ENCODE measurements around the gene SEPHS2. TPM values are rescaled to one million over a fixed set of nuclear protein-coding genes. Genes with fewer than 3 reads are reported as not detected.

SEPHS2 gene, protein sequence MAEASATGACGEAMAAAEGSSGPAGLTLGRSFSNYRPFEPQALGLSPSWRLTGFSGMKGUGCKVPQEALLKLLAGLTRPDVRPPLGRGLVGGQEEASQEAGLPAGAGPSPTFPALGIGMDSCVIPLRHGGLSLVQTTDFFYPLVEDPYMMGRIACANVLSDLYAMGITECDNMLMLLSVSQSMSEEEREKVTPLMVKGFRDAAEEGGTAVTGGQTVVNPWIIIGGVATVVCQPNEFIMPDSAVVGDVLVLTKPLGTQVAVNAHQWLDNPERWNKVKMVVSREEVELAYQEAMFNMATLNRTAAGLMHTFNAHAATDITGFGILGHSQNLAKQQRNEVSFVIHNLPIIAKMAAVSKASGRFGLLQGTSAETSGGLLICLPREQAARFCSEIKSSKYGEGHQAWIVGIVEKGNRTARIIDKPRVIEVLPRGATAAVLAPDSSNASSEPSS
- total RNA-seq (10 to 100 TPM; 15.1 to 46.2 (median 30.0) TPM), polyA plus RNA-seq (10 to 100 TPM; 18.9 to 62.8 TPM)
- long read RNA-seq, donor 1, transcript SEPHS2-201 (1 exons, 2,551 nt), result major isoform, 130 of 130 reads
- long read RNA-seq, donor 1, partial matches to known transcripts, result 0 of 130 reads
- long read RNA-seq, donor 1, other reads (novel, unspliced or antisense), result 0 of 130 reads
- long read RNA-seq, donor 2, transcript SEPHS2-201 (1 exons, 2,551 nt), result major isoform, 210 of 210 reads
- long read RNA-seq, donor 2, partial matches to known transcripts, result 0 of 210 reads
- long read RNA-seq, donor 2, other reads (novel, unspliced or antisense), result 0 of 210 reads
- long read RNA-seq, donor 3, transcript SEPHS2-201 (1 exons, 2,551 nt), result major isoform, 127 of 128 reads
- long read RNA-seq, donor 3, partial matches to known transcripts, result 0 of 128 reads
- long read RNA-seq, donor 3, other reads (novel, unspliced or antisense), result 1 of 128 reads

DNA sequence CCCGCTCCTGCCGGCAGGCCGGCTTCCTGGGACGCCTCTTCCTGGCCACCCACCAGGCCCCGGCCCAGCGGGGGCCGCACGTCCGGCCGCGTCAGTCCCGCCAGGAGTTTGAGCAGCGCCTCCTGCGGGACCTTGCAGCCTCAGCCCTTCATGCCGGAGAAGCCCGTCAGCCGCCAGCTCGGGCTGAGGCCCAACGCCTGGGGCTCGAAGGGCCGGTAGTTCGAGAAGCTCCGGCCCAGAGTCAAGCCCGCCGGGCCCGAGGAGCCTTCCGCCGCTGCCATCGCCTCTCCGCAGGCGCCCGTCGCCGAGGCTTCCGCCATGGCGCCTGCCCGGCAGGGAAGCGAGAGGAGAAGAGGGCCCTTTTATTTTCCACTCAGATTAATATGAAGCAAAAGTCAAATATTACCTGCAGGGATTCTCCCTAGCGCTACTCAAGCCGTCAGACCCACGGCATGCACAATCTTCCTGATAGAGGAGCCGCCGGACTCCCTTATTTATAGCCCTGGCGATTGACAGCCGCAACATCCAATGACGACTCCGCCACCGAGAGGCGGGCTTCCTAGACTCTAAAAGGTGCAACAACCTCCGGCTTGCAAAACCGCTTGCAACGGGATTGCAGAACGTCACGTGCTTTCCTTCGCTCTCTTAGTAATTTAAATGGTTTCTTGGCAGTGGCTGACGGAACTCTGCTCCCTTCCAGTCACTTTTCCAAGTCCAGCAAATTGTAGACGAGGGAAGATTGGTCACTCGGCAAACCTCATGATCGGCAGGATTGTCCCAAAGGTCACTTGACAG, at the start of gene SEPHS2:
SEPHS2 (minus strand) TSS at position 467 of the 795 bp plus-strand sequence; CDS start at position 320, 147 bp downstream.
- Histone ChIP-seq H3K27ac (peak within 1 kb of the TSS; percentile 91 to 100 (median 97)), H3K27me3 (no peaks in the 10 kb centered on the region), H3K9me3 (no peaks in the 10 kb centered on the region), H3K4me1 (peaks cover 0 to 36% (median 17%) of the 10 kb centered on the region in 12 donors), H3K4me3 (peak within 1 kb of the TSS; percentile 72 to 97 (median 86)), H3K36me3 (peaks cover 0 to 23% (median 6%) of the 10 kb centered on the region in 9 donors)
- ATAC-seq (peak; percentile 92 to 98 (median 98)), DNase-seq (peak; percentile 96 to 98 (median 98))
- intact Hi-C loops (cut with DNase I), result loop anchor here (1.0 to 10.0 kb wide), 7 partner anchors 15 to 172 kb away; partner anchors contain the start of genes ZNF768 (in 8 of the 10), ZNF689 (in 3 of the 10) and DCTPP1 (in 2 of the 10)
- peak in 1 of 2 donors; percentile 94 for TF ChIP-seq POLR2A (IDR thresholded peaks at IDR 0.05)
- TF ChIP-seq, protein P1, sequence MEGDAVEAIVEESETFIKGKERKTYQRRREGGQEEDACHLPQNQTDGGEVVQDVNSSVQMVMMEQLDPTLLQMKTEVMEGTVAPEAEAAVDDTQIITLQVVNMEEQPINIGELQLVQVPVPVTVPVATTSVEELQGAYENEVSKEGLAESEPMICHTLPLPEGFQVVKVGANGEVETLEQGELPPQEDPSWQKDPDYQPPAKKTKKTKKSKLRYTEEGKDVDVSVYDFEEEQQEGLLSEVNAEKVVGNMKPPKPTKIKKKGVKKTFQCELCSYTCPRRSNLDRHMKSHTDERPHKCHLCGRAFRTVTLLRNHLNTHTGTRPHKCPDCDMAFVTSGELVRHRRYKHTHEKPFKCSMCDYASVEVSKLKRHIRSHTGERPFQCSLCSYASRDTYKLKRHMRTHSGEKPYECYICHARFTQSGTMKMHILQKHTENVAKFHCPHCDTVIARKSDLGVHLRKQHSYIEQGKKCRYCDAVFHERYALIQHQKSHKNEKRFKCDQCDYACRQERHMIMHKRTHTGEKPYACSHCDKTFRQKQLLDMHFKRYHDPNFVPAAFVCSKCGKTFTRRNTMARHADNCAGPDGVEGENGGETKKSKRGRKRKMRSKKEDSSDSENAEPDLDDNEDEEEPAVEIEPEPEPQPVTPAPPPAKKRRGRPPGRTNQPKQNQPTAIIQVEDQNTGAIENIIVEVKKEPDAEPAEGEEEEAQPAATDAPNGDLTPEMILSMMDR (IDR thresholded peaks at IDR 0.05), result peak in 11 of 12 donors; percentile 21 to 69 (median 44)
- WGBS, 4 donors, result 0 to 1% (median 0%) methylated on average over 25 to 59 of the region's 59 CpGs

DNA sequence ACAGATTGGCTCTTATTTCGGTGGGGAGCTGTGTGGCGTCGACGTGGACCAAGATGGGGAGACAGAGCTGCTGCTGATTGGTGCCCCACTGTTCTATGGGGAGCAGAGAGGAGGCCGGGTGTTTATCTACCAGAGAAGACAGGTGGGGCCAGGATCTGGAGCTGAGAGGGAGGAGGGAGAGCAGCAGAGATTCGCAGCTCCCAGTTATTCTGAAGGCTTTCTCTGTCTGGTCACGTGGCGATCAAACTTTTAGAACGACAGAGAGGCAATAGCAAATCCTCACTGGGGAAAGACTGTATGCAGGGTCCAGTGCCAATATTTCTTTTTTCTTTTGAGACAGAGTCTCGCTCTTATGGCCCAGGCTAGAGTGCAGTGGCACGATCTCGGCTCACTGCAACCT, 49.0 kb upstream of the SEPHS2 start:
- H3K4me3 ChIP-seq, result no peak overlapping the region
- H3K27ac ChIP-seq, result no peak overlapping the region
- H3K27me3 ChIP-seq, result no peaks in the 10 kb centered on the region
- TF ChIP-seq, protein P1 (IDR thresholded peaks at IDR 0.05), result no peak
- TF ChIP-seq POLR2A (IDR thresholded peaks at IDR 0.05), result no peak
- no peak for ATAC-seq
- peaks cover 0 to 74% (median 0%) of the 10 kb centered on the region in 9 donors for H3K36me3 ChIP-seq
- H3K4me1 ChIP-seq, result peaks cover 0 to 13% (median 0%) of the 10 kb centered on the region in 12 donors
- intact Hi-C loops (cut with DNase I), result no loop called here
- H3K9me3 ChIP-seq, result no peaks in the 10 kb centered on the region
- 63 to 70% (median 66%) methylated on average over 12 of the region's 12 CpGs for whole genome bisulfite sequencing, 4 donors
- no peak for DNase-seq

DNA sequence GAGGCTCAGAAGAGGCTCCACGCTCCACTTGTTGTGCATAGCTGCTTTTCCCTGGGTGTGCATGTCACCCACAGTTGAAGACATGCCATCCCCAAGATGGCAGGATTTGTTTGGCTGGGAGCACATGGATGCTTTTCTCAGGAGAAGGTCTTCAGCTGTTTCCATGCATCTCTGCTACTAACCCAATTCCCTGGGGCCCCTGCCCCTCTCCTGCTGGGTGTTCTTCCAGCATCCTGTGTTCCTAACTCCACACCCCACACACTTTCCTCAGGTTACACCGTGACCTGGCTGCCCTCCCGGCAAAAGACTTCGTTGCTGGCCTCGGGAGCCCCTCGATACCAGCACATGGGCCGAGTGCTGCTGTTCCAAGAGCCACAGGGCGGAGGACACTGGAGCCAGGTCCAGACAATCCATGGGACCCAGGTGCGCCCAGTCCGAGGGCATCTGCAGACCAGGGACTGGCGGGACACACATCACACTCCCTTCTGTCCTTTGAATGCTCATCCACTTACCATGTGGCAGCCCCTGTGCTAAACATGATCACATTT, 48.3 kb upstream of the SEPHS2 start:
- H3K4me1 ChIP-seq, result peaks cover 0 to 17% (median 0%) of the 10 kb centered on the region in 12 donors
- intact Hi-C loops (cut with DNase I), result no loop called here
- H3K27ac ChIP-seq, result no peak overlapping the region
- ATAC-seq (no peak), DNase-seq (no peak)
- peaks cover 0 to 74% (median 0%) of the 10 kb centered on the region in 9 donors for H3K36me3 ChIP-seq
- no peaks in the 10 kb centered on the region for H3K9me3 ChIP-seq
- no peak overlapping the region for H3K4me3 ChIP-seq
- TF ChIP-seq POLR2A (IDR thresholded peaks at IDR 0.05), result no peak
- TF ChIP-seq, protein P1 (IDR thresholded peaks at IDR 0.05), result no peak
- 73 to 85% (median 77%) methylated on average over 11 of the region's 11 CpGs for WGBS, 4 donors
- H3K27me3 ChIP-seq, result no peaks in the 10 kb centered on the region

All from heart left ventricle (tissue), 16 donors.